Measurements from ENCODE around the gene SVEP1. TPM values are rescaled to one million over a fixed set of nuclear protein-coding genes. Genes with fewer than 3 reads are reported as not detected.

Gene SVEP1
- total RNA-seq, 1 donor from 2014 or later = 46.4 TPM

- Histone ChIP-seq H3K4me1 (ENCODE audit: control insufficient read depth in 3 of 3, insufficient read depth in 3 of 3, low read length in 3 of 3) (no peaks in the 10 kb centered on the region), H3K9me3 (ENCODE audit: control insufficient read depth in 3 of 3, low read length in 3 of 3) (no peaks in the 10 kb centered on the region), H3K36me3 (ENCODE audit: control insufficient read depth in 3 of 3, insufficient read depth in 3 of 3, low read length in 3 of 3) (no peaks in the 10 kb centered on the region), H3K27ac (ENCODE audit: low read depth, low read length) (no peak overlapping the region), H3K4me3 (ENCODE audit: low read length in 3 of 3) (no peak overlapping the region), H3K9ac (ENCODE audit: low read depth in 1 of 3, low read length in 3 of 3) (no peak overlapping the region), H3K27me3 (ENCODE audit: control insufficient read depth in 3 of 3, insufficient read depth in 3 of 3, low read length in 3 of 3) (no peaks in the 10 kb centered on the region)
Measured at GRCh38 chr9:110323818-110324217, 255.7 kb downstream of the SVEP1 start.

GRCh38 chr9:110320651-110321445 is 258.7 kb downstream of the SVEP1 start:
- Histone ChIP-seq H3K4me1 (ENCODE audit: control insufficient read depth in 3 of 3, insufficient read depth in 3 of 3, low read length in 3 of 3) (no peaks in the 10 kb centered on the region), H3K4me3 (ENCODE audit: low read length in 3 of 3) (no peak overlapping the region), H3K36me3 (ENCODE audit: control insufficient read depth in 3 of 3, insufficient read depth in 3 of 3, low read length in 3 of 3) (no peaks in the 10 kb centered on the region), H3K27me3 (ENCODE audit: control insufficient read depth in 3 of 3, insufficient read depth in 3 of 3, low read length in 3 of 3) (no peaks in the 10 kb centered on the region), H3K27ac (ENCODE audit: low read depth, low read length) (no peak overlapping the region), H3K9ac (ENCODE audit: low read depth in 1 of 3, low read length in 3 of 3) (no peak overlapping the region), H3K9me3 (ENCODE audit: control insufficient read depth in 3 of 3, low read length in 3 of 3) (no peaks in the 10 kb centered on the region)

DNA sequence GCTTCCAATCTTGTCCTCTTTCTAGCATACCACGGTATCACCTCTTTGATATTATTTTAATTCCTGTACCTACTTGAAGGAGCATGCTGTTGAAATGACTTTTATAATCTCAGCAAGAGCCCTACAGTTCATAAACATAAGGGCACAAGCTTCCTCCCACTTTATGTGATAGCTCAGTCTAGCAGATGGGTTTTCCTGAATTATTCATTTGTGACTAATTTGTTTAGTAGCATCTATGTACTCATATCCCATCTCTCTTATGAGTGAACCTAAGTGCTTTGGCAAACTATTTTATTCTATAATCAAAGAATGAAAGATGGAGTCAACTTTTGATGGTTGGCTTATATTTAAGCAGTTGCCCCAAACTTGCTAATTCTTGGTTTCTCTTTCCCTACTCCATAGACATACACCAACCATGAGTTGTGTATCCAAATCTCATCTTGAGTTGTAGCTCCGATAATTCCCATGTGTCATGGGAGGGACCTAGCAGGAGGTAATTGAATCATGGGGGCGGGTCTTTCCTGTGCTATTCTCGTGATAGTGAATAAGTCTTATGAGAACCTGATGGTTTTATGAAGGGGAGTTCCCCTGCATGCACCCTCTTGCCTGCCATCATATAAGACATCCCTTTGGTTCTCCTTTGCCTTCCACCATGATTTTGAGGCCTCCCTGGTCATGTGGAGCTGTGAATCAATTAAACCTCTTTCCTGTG is 259.6 kb downstream of the SVEP1 start:
- H3K9ac ChIP-seq (ENCODE audit: low read depth in 1 of 3, low read length in 3 of 3) = no peak overlapping the region
- H3K4me3 ChIP-seq (ENCODE audit: low read length in 3 of 3) = no peak overlapping the region
- no peaks in the 10 kb centered on the region for H3K4me1 ChIP-seq (ENCODE audit: control insufficient read depth in 3 of 3, insufficient read depth in 3 of 3, low read length in 3 of 3)
- no peaks in the 10 kb centered on the region for H3K9me3 ChIP-seq (ENCODE audit: control insufficient read depth in 3 of 3, low read length in 3 of 3)
- H3K36me3 ChIP-seq (ENCODE audit: control insufficient read depth in 3 of 3, insufficient read depth in 3 of 3, low read length in 3 of 3) = no peaks in the 10 kb centered on the region
- no peak overlapping the region for H3K27ac ChIP-seq (ENCODE audit: low read depth, low read length)
- no peaks in the 10 kb centered on the region for H3K27me3 ChIP-seq (ENCODE audit: control insufficient read depth in 3 of 3, insufficient read depth in 3 of 3, low read length in 3 of 3)

GRCh38 chr9:110317911-110318310 is 261.6 kb downstream of the SVEP1 start:
- Histone ChIP-seq H3K36me3 (ENCODE audit: control insufficient read depth in 3 of 3, insufficient read depth in 3 of 3, low read length in 3 of 3) (no peaks in the 10 kb centered on the region), H3K4me3 (ENCODE audit: low read length in 3 of 3) (no peak overlapping the region), H3K4me1 (ENCODE audit: control insufficient read depth in 3 of 3, insufficient read depth in 3 of 3, low read length in 3 of 3) (no peaks in the 10 kb centered on the region), H3K27me3 (ENCODE audit: control insufficient read depth in 3 of 3, insufficient read depth in 3 of 3, low read length in 3 of 3) (no peaks in the 10 kb centered on the region), H3K9ac (ENCODE audit: low read depth in 1 of 3, low read length in 3 of 3) (no peak overlapping the region), H3K9me3 (ENCODE audit: control insufficient read depth in 3 of 3, low read length in 3 of 3) (no peaks in the 10 kb centered on the region), H3K27ac (ENCODE audit: low read depth, low read length) (no peak overlapping the region)

GRCh38 chr9:110316261-110317075 is 263.1 kb downstream of the SVEP1 start:
- H3K9ac ChIP-seq (ENCODE audit: low read depth in 1 of 3, low read length in 3 of 3) = no peak overlapping the region
- no peak overlapping the region for H3K4me3 ChIP-seq (ENCODE audit: low read length in 3 of 3)
- H3K9me3 ChIP-seq (ENCODE audit: control insufficient read depth in 3 of 3, low read length in 3 of 3) = no peaks in the 10 kb centered on the region
- H3K36me3 ChIP-seq (ENCODE audit: control insufficient read depth in 3 of 3, insufficient read depth in 3 of 3, low read length in 3 of 3) = no peaks in the 10 kb centered on the region
- H3K4me1 ChIP-seq (ENCODE audit: control insufficient read depth in 3 of 3, insufficient read depth in 3 of 3, low read length in 3 of 3) = no peaks in the 10 kb centered on the region
- H3K27me3 ChIP-seq (ENCODE audit: control insufficient read depth in 3 of 3, insufficient read depth in 3 of 3, low read length in 3 of 3) = no peaks in the 10 kb centered on the region
- no peak overlapping the region for H3K27ac ChIP-seq (ENCODE audit: low read depth, low read length)

Small RNA genes within 50 kb of the gene (small RNA-seq; reads per million reads assigned to genes)
- gene RNU6-1039P = not detected

Other genes with a start within 250 kb of the SVEP1 start
- gene TXNDC8, start 241.9 kb downstream of the SVEP1 start, total RNA-seq = not detected
- gene MUSK, start 89.0 kb upstream of the SVEP1 start, total RNA-seq = 8.4 TPM